Liver (tissue), 9 donors: Measurements from ENCODE around the gene CRACDL. TPM values are rescaled to one million over a fixed set of nuclear protein-coding genes. Genes with fewer than 3 reads are reported as not detected.

Experiments
- DNase-seq: peaks from one replicate; pipeline ENCODE4 v3.0.0-alpha.2; 2017; ENCODE audit warnings: low spot score
- H3K27ac ChIP-seq, 2 donors: one replicate each; pipeline ENCODE4 v1.7.0; 2013; ENCODE audit warnings: inconsistent platforms in 2 of 2, low read length in 2 of 2, control low read depth in 1 of 2, low read depth in 1 of 2, mild to moderate bottlenecking in 1 of 2
- H3K27me3 ChIP-seq, 4 donors: one replicate each; pipeline versions ENCODE4 v1.6.1 to v1.7.0; 2013; ENCODE audit warnings: low read length in 3 of 4, inconsistent platforms in 1 of 4, mild to moderate bottlenecking in 1 of 4, moderate library complexity in 1 of 4; ENCODE audit not compliant: control insufficient read depth in 4 of 4, insufficient read depth in 4 of 4
- H3K36me3 ChIP-seq, 4 donors: one replicate each; pipeline versions ENCODE4 v1.6.1 to v1.7.0; 2013; ENCODE audit warnings: low read length in 3 of 4, mild to moderate bottlenecking in 3 of 4, low read depth in 1 of 4, moderate library complexity in 1 of 4; ENCODE audit not compliant: control insufficient read depth in 4 of 4, insufficient read depth in 3 of 4
- H3K4me1 ChIP-seq, 4 donors: one replicate each; pipeline versions ENCODE4 v1.6.1 to v1.7.0; 2013; ENCODE audit warnings: low read length in 3 of 4, mild to moderate bottlenecking in 3 of 4, moderate library complexity in 1 of 4; ENCODE audit not compliant: control insufficient read depth in 4 of 4, insufficient read depth in 4 of 4
- H3K4me3 ChIP-seq, 3 donors: one replicate each; pipeline versions ENCODE4 v1.6.1 to v1.7.0; 2013; ENCODE audit warnings: low read length in 3 of 3, control low read depth in 1 of 3, low read depth in 1 of 3, mild to moderate bottlenecking in 1 of 3
- H3K9ac ChIP-seq, 2 donors: one replicate each; pipeline ENCODE4 v1.7.0; 2013; ENCODE audit warnings: low read length in 2 of 2, mild to moderate bottlenecking in 2 of 2, moderate library complexity in 2 of 2, control low read depth in 1 of 2, low read depth in 1 of 2
- H3K9me3 ChIP-seq, 4 donors: one replicate each; pipeline versions ENCODE4 v1.6.1 to v1.7.0; 2013; ENCODE audit warnings: low read length in 3 of 4; ENCODE audit not compliant: control insufficient read depth in 4 of 4
- EGR1 ChIP-seq, 2 donors: IDR thresholded peaks; 2 replicates each; pipeline ENCODE4 v1.6.1; 2016 to 2018; ENCODE audit warnings: antibody characterized with exemption in 2 of 2, low read depth in 2 of 2
- FOXA1 ChIP-seq: IDR thresholded peaks from 2 replicates; pipeline ENCODE4 v1.6.1; 2016; ENCODE audit warnings: antibody characterized with exemption
- FOXA2 ChIP-seq: IDR thresholded peaks from 2 replicates; pipeline ENCODE4 v1.6.1; 2016; ENCODE audit warnings: antibody characterized with exemption
- GABPA ChIP-seq, 2 donors: IDR thresholded peaks in 1 of 2; conservative IDR thresholded peaks in 1 of 2; 2 replicates each; pipeline ENCODE4 v1.6.1; 2016; ENCODE audit warnings: antibody characterized with exemption in 2 of 2, mild to moderate bottlenecking in 1 of 2, moderate library complexity in 1 of 2
- HNF4A ChIP-seq, 2 donors: conservative IDR thresholded peaks; 2 replicates each; pipeline ENCODE4 v1.6.1; 2016; ENCODE audit warnings: antibody characterized with exemption in 2 of 2, mild to moderate bottlenecking in 2 of 2
- HNF4G ChIP-seq: IDR thresholded peaks from 2 replicates; pipeline ENCODE4 v1.6.1; 2016; ENCODE audit warnings: antibody characterized with exemption
- JUND ChIP-seq, 2 donors: IDR thresholded peaks; 2 replicates each; pipeline ENCODE4 v1.6.1; 2016; ENCODE audit warnings: antibody characterized with exemption in 2 of 2
- NR2F2 ChIP-seq: IDR thresholded peaks from 2 replicates; pipeline ENCODE4 v1.6.1; 2016; ENCODE audit warnings: antibody characterized with exemption
- RAD21 ChIP-seq, 2 donors: IDR thresholded peaks; 2 replicates each; pipeline ENCODE4 v1.6.1; 2016; ENCODE audit warnings: antibody characterized with exemption in 2 of 2, mild to moderate bottlenecking in 2 of 2
- RXRA ChIP-seq, 2 donors: IDR thresholded peaks; 2 replicates each; pipeline ENCODE4 v1.6.1; 2017 to 2018; ENCODE audit warnings: antibody characterized with exemption in 2 of 2, mild to moderate bottlenecking in 1 of 2
- SP1 ChIP-seq: IDR thresholded peaks from 2 replicates; pipeline ENCODE4 v1.6.1; 2018; ENCODE audit warnings: antibody characterized with exemption, mild to moderate bottlenecking
- TAF1 ChIP-seq: conservative IDR thresholded peaks from 2 replicates; pipeline ENCODE4 v1.6.1; 2016; ENCODE audit warnings: antibody characterized with exemption, mild to moderate bottlenecking
- YY1 ChIP-seq: IDR thresholded peaks from 2 replicates; pipeline ENCODE4 v1.6.1; 2016; ENCODE audit warnings: antibody characterized with exemption, mild to moderate bottlenecking
- WGBS: extraction: QIAGEN DNeasy Blood & Tissue Kit; methylation state at CpG from one replicate; pipeline ENCODE4 v1.1.7; 2013; 5-methylcytosine and 5-hydroxymethylcytosine counted together
- polyA plus RNA-seq, 2 donors: library from polyadenylated mRNA; stranded (reverse) in 1 of 2; unstranded in 1 of 2; fragments of 200-250 nt in 1 of 2; fragments of >200 nt in 1 of 2; fragmentation: Nextera tagmentation in 1 of 2; extraction: Ambion mirVana in 1 of 2; gene quantifications; one replicate each; pipeline versions ENCODE4 v1.2.1 to v1.2.3, GENCODE V29; 2013 to 2015
- total RNA-seq, 2 donors: library from RNA; depleted of rRNA; stranded (reverse); fragments of >200 nt; gene quantifications; one replicate each; pipeline ENCODE4 v1.2.3, GENCODE V29; 2014
- TF ChIP-seq, protein P1 (sequence below): fragments of 150-350 bp; IDR thresholded peaks from 2 replicates; pipeline ENCODE4 v1.5.1; 2017; ENCODE audit warnings: improper control_type of control experiment, low read depth, low read length; ENCODE audit not compliant: missing input control
- TF ChIP-seq, protein P2 (sequence below): IDR thresholded peaks from 2 replicates; pipeline ENCODE4 v1.6.1; 2016; ENCODE audit warnings: antibody characterized with exemption, mild to moderate bottlenecking
- TF ChIP-seq, protein P3 (sequence below): IDR thresholded peaks from 2 replicates; pipeline ENCODE4 v1.6.1; 2016; ENCODE audit warnings: antibody characterized with exemption
- donor health status: healthy.
- donor health status: healthy.
- donor health status: healthy.
- donor health status: healthy.
- donor health status: healthy.

CRACDL gene
- total and polyA plus RNA-seq, 4 donors, result 0.13 to 0.46 (median 0.29) TPM

DNA sequence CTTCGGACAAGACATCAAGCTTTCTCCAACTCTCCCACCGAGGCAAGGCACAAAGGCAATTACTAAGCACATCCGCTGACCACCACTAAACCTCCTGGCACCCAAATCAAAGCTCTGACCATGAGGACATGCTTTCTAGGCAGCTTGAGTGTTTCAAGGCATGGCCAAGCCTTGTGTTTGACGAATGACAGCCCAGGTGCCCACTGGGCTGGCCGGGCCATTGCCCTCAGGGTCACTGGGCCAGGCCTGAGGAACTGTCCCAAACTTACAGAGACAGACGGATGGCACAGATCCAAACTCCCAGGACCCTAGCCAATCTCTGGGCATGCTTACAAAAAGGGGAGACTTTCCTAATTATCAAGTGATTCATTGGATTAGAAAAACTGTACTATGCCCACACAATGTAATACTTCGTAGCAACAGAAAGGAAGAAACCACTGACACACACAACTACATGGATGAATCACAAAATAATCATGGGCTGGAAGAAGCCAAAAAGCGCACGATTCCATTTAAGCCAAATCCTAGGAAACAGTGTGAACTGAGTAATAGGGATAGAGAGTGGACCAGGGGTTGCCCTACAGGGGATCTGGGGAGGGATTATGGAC, 20.2 kb downstream of the CRACDL start:
- Histone ChIP-seq H3K4me3 (no peak overlapping the region), H3K27me3 (no peaks in the 10 kb centered on the region), H3K27ac (no peak overlapping the region), H3K4me1 (no peaks in the 10 kb centered on the region), H3K9ac (no peak overlapping the region), H3K9me3 (no peaks in the 10 kb centered on the region), H3K36me3 (no peaks in the 10 kb centered on the region)
- TF ChIP-seq FOXA1, result no peak
- no peak for TF ChIP-seq YY1
- TF ChIP-seq TAF1, result no peak
- no peak for TF ChIP-seq GABPA (IDR thresholded peaks at IDR 0.05 in 1 of 2, conservative IDR thresholded peaks at IDR 0.05 in 1 of 2)
- TF ChIP-seq, protein P1, sequence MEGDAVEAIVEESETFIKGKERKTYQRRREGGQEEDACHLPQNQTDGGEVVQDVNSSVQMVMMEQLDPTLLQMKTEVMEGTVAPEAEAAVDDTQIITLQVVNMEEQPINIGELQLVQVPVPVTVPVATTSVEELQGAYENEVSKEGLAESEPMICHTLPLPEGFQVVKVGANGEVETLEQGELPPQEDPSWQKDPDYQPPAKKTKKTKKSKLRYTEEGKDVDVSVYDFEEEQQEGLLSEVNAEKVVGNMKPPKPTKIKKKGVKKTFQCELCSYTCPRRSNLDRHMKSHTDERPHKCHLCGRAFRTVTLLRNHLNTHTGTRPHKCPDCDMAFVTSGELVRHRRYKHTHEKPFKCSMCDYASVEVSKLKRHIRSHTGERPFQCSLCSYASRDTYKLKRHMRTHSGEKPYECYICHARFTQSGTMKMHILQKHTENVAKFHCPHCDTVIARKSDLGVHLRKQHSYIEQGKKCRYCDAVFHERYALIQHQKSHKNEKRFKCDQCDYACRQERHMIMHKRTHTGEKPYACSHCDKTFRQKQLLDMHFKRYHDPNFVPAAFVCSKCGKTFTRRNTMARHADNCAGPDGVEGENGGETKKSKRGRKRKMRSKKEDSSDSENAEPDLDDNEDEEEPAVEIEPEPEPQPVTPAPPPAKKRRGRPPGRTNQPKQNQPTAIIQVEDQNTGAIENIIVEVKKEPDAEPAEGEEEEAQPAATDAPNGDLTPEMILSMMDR, result no peak
- no peak for TF ChIP-seq HNF4G
- no peak for DNase-seq
- WGBS, result 88% methylated on average over 9 of the region's 9 CpGs

DNA sequence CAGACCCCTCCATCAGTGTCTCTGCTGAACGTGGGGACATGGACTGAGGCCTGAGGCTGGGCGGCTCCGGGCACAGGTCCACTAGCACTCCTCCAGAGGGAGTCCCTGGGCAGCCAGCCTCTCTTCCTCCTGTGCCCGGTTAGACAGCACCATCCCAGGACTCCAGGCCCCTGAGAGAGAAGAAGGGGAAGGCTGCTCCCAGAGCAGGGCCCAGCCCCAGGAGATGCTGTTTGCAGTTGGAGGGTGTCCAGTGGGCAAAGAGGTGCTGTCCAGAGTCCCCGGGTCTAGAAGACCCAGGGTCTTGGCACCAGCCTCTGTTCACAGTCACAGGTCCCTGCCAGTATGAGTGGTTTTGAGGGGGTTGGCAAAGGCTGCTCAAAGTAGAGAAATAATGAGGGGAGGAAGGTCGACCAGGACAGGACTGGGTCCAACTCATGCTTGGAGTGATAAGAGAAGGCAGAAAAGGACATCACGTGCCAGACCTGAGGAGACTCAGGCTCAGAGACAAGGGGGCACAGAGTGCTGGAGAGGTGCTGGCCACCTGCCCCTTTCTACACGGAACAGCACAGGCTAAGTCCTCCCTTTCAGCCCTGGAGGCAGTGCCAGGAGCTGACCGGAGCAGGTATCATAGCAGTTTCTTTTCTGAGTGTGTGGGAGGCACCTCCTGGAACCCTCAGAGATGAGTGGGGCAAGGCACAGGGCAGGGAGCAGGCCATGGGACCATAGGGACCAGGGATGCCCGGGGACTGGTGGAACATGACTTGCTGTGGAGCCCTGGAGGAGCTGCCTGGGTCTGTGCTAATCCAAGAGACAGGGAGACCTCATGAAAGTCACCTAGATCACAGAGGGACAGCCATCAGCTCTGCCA, 21.1 kb downstream of the CRACDL start:
- DNase-seq, result no peak
- Histone ChIP-seq H3K27ac (no peak overlapping the region), H3K4me3 (no peak overlapping the region), H3K27me3 (no peaks in the 10 kb centered on the region), H3K9me3 (no peaks in the 10 kb centered on the region), H3K4me1 (no peaks in the 10 kb centered on the region), H3K9ac (no peak overlapping the region), H3K36me3 (no peaks in the 10 kb centered on the region)
- WGBS, result 84% methylated on average over 10 of the region's 10 CpGs
- TF ChIP-seq, protein P2, sequence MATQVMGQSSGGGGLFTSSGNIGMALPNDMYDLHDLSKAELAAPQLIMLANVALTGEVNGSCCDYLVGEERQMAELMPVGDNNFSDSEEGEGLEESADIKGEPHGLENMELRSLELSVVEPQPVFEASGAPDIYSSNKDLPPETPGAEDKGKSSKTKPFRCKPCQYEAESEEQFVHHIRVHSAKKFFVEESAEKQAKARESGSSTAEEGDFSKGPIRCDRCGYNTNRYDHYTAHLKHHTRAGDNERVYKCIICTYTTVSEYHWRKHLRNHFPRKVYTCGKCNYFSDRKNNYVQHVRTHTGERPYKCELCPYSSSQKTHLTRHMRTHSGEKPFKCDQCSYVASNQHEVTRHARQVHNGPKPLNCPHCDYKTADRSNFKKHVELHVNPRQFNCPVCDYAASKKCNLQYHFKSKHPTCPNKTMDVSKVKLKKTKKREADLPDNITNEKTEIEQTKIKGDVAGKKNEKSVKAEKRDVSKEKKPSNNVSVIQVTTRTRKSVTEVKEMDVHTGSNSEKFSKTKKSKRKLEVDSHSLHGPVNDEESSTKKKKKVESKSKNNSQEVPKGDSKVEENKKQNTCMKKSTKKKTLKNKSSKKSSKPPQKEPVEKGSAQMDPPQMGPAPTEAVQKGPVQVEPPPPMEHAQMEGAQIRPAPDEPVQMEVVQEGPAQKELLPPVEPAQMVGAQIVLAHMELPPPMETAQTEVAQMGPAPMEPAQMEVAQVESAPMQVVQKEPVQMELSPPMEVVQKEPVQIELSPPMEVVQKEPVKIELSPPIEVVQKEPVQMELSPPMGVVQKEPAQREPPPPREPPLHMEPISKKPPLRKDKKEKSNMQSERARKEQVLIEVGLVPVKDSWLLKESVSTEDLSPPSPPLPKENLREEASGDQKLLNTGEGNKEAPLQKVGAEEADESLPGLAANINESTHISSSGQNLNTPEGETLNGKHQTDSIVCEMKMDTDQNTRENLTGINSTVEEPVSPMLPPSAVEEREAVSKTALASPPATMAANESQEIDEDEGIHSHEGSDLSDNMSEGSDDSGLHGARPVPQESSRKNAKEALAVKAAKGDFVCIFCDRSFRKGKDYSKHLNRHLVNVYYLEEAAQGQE, result no peak

DNA sequence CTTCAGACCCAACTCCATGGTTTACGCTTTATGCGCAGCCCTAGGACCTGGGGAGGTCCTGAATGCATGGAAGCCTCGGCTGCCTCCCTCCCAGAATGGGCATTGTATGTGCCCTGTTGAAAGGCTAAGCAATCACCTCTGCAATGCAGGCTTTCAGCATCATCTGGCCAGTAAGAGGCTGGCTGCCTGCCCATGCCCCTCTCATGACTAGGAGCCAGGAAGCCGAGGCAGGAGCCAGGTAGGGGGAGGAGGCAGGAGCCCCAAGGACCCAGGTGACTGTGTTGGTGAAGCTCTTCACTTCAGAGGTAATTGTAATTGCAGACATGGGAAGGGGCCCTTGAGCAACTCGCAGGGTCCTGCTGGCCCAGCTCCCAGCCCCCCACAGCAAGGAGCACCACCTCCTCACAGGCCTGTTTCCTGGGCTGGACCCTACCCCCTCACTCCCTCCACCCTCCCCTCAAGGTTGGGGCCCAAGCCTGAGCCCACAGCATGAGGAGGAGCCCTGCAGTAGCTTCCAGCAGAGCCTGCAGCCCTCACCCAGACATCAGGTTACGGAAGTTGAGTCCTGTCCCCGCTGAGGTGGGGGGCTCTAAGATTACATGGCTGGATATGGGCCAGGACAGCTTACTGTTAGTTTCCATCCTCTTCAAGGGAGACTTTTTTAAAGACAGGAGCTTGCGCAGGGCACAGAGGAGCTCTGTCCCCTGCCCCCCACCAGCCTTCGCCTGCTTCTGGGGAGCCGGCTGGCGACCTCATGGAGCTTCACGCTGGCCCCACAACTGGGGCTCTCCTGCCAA, 21.9 kb downstream of the CRACDL start:
- Histone ChIP-seq H3K36me3 (no peaks in the 10 kb centered on the region), H3K4me3 (no peak overlapping the region), H3K9me3 (no peaks in the 10 kb centered on the region), H3K9ac (no peak overlapping the region), H3K27ac (no peak overlapping the region), H3K27me3 (no peaks in the 10 kb centered on the region), H3K4me1 (peaks cover 0 to 4% (median 0%) of the 10 kb centered on the region in 4 donors)
- DNase-seq, result peak; percentile 25
- 93% methylated on average over 12 of the region's 12 CpGs for WGBS
- TF ChIP-seq, protein P3, sequence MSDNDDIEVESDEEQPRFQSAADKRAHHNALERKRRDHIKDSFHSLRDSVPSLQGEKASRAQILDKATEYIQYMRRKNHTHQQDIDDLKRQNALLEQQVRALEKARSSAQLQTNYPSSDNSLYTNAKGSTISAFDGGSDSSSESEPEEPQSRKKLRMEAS, result no peak
- no peak for TF ChIP-seq RXRA (IDR thresholded peaks at IDR 0.05)
- no peak for TF ChIP-seq EGR1 (IDR thresholded peaks at IDR 0.05; ENCODE audit: low read depth in 2 of 2)
- no peak for TF ChIP-seq GABPA (IDR thresholded peaks at IDR 0.05 in 1 of 2, conservative IDR thresholded peaks at IDR 0.05 in 1 of 2)
- no peak for TF ChIP-seq HNF4A (conservative IDR thresholded peaks at IDR 0.05)
- no peak for TF ChIP-seq SP1
- no peak for TF ChIP-seq FOXA2
- TF ChIP-seq HNF4G, result no peak
- TF ChIP-seq JUND (IDR thresholded peaks at IDR 0.05), result no peak
- TF ChIP-seq, protein P2, result no peak
- no peak for TF ChIP-seq YY1
- TF ChIP-seq NR2F2, result no peak
- no peak for TF ChIP-seq RAD21 (IDR thresholded peaks at IDR 0.05)
